ENCODE results near the gene MYO18B. TPM values are rescaled to one million over a fixed set of nuclear protein-coding genes. Genes with fewer than 3 reads are reported as not detected.

MYO18B gene
- total RNA-seq, 1 donor from 2014 or later, result not detected

GRCh38 chr22:26016916-26017315, 274.9 kb downstream of the MYO18B start:
- Mint-ChIP-seq H3K4me3 (no peak overlapping the region), H3K27ac (ENCODE audit: unreplicated experiment) (no peak overlapping the region), H3K27me3 (ENCODE audit: low read depth) (peaks cover 54% of the 10 kb centered on the region), H3K4me1 (no peaks in the 10 kb centered on the region), H3K36me3 (ENCODE audit: low read depth) (no peaks in the 10 kb centered on the region), H3K9me3 (no peaks in the 10 kb centered on the region)
- TF ChIP-seq CTCF (conservative IDR thresholded peaks at IDR 0.05), result no peak
- DNase-seq (ENCODE audit: low read depth, low spot score), result no peak

GRCh38 chr22:26017932-26018331, 275.9 kb downstream of the MYO18B start:
- H3K27me3 Mint-ChIP-seq (ENCODE audit: low read depth), result peaks cover 50% of the 10 kb centered on the region
- no peak for DNase-seq (ENCODE audit: low read depth, low spot score)
- H3K27ac Mint-ChIP-seq (ENCODE audit: unreplicated experiment), result no peak overlapping the region
- no peak overlapping the region for H3K4me3 Mint-ChIP-seq
- H3K36me3 Mint-ChIP-seq (ENCODE audit: low read depth), result no peaks in the 10 kb centered on the region
- no peaks in the 10 kb centered on the region for H3K4me1 Mint-ChIP-seq
- H3K9me3 Mint-ChIP-seq, result no peaks in the 10 kb centered on the region
- no peak for TF ChIP-seq CTCF (conservative IDR thresholded peaks at IDR 0.05)

GRCh38 chr22:26019596-26019995, 277.6 kb downstream of the MYO18B start:
- H3K27me3 Mint-ChIP-seq (ENCODE audit: low read depth), result peaks cover 39% of the 10 kb centered on the region
- no peak for TF ChIP-seq CTCF (conservative IDR thresholded peaks at IDR 0.05)
- H3K4me3 Mint-ChIP-seq, result no peak overlapping the region
- H3K36me3 Mint-ChIP-seq (ENCODE audit: low read depth), result no peaks in the 10 kb centered on the region
- H3K4me1 Mint-ChIP-seq, result no peaks in the 10 kb centered on the region
- no peaks in the 10 kb centered on the region for H3K9me3 Mint-ChIP-seq
- DNase-seq (ENCODE audit: low read depth, low spot score), result no peak
- no peak overlapping the region for H3K27ac Mint-ChIP-seq (ENCODE audit: unreplicated experiment)

- no peak overlapping the region for H3K4me3 Mint-ChIP-seq
- H3K36me3 Mint-ChIP-seq (ENCODE audit: low read depth), result no peaks in the 10 kb centered on the region
- no peaks in the 10 kb centered on the region for H3K9me3 Mint-ChIP-seq
- no peak for DNase-seq (ENCODE audit: low read depth, low spot score)
- H3K27ac Mint-ChIP-seq (ENCODE audit: unreplicated experiment), result no peak overlapping the region
- no peak for TF ChIP-seq CTCF (conservative IDR thresholded peaks at IDR 0.05)
- peaks cover 27% of the 10 kb centered on the region for H3K27me3 Mint-ChIP-seq (ENCODE audit: low read depth)
- no peaks in the 10 kb centered on the region for H3K4me1 Mint-ChIP-seq
These were observed 279.5 kb downstream of the MYO18B start for GRCh38 chr22:26021516-26021915.

GRCh38 chr22:26023104-26023775, 281.3 kb downstream of the MYO18B start:
- Mint-ChIP-seq H3K9me3 (no peaks in the 10 kb centered on the region), H3K36me3 (ENCODE audit: low read depth) (no peaks in the 10 kb centered on the region), H3K27me3 (ENCODE audit: low read depth) (peaks cover 13% of the 10 kb centered on the region), H3K27ac (ENCODE audit: unreplicated experiment) (no peak overlapping the region), H3K4me3 (no peak overlapping the region), H3K4me1 (no peaks in the 10 kb centered on the region)
- no peak for DNase-seq (ENCODE audit: low read depth, low spot score)
- TF ChIP-seq CTCF (conservative IDR thresholded peaks at IDR 0.05), result no peak
